Lung microvascular endothelial cell (primary cell): ENCODE measurements around the gene TEX38. TPM values are rescaled to one million over a fixed set of nuclear protein-coding genes. Genes with fewer than 3 reads are reported as not detected.
"Not testable (repeated sequence)": the region's sequence is repeated elsewhere in the genome, so short reads cannot be mapped to it uniquely, and the experiment has no call there.

ENCODE experiments used
- DNase-seq, 2 donors: peaks; one replicate each; pipeline versions ENCODE4 v3.0.0 to v3.0.0-alpha.2; 2010; ENCODE audit warnings: low read depth in 2 of 2
- total RNA-seq: library from RNA; depleted of rRNA; stranded (reverse); fragments of >200 nt; gene quantifications from 2 replicates; pipeline ENCODE4 v1.2.1, GENCODE V29; 2014

TEX38 gene
- total RNA-seq, 1 donor from 2014 or later, result under 0.01 TPM

- DNase-seq, result not testable (repeated sequence)
These were observed 17.0 kb upstream of the TEX38 start for GRCh38 chr1:46654698-46655097.

GRCh38 chr1:46655848-46656247 lies 15.8 kb upstream of the TEX38 start:
- no peak for DNase-seq

GRCh38 chr1:46656643-46657042 lies 15.0 kb upstream of the TEX38 start:
- DNase-seq, result no peak

- DNase-seq, result no peak
These were observed 13.9 kb upstream of the TEX38 start for GRCh38 chr1:46657775-46658174.

- DNase-seq, result no peak
These were observed 12.3 kb upstream of the TEX38 start for GRCh38 chr1:46659307-46659870.

GRCh38 chr1:46660116-46660515 lies 11.5 kb upstream of the TEX38 start:
- DNase-seq, result not testable (repeated sequence)

- not testable (repeated sequence) for DNase-seq
These were observed 8.7 kb upstream of the TEX38 start for GRCh38 chr1:46662919-46663318.

- DNase-seq, result no peak
These were observed 5.7 kb upstream of the TEX38 start for GRCh38 chr1:46665983-46666382.

GRCh38 chr1:46667782-46668760 lies 3.6 kb upstream of the TEX38 start, which contains the start of gene ATPAF1:
TSS of gene ATPAF1 (minus strand) at chr1:46668364. CDS start at chr1:46668322, 42 bp downstream.
- peak; percentile 57 to 83 for DNase-seq

GRCh38 chr1:46670134-46670533 lies 1.5 kb upstream of the TEX38 start:
- no peak for DNase-seq

- no peak for DNase-seq
These were observed 1.0 kb downstream of the TEX38 start for GRCh38 chr1:46672696-46673095.

GRCh38 chr1:46673749-46674182 lies 2.1 kb downstream of the TEX38 start:
- peak; percentile 50 to 79 for DNase-seq

GRCh38 chr1:46675549-46676314 lies 4.1 kb downstream of the TEX38 start:
- no peak for DNase-seq

- DNase-seq, result no peak
These were observed 4.9 kb downstream of the TEX38 start for GRCh38 chr1:46676531-46676930.

- DNase-seq, result no peak
These were observed 5.7 kb downstream of the TEX38 start for GRCh38 chr1:46677339-46677738.

GRCh38 chr1:46679789-46680573 lies 8.3 kb downstream of the TEX38 start:
- no peak for DNase-seq

GRCh38 chr1:46681333-46682034 lies 9.8 kb downstream of the TEX38 start:
- peak in 1 of 2 donors; percentile 26 for DNase-seq

GRCh38 chr1:46682064-46682463 lies 10.4 kb downstream of the TEX38 start:
- DNase-seq, result peak; percentile 12 to 28

GRCh38 chr1:46684670-46685069 lies 13.0 kb downstream of the TEX38 start:
- DNase-seq, result no peak

GRCh38 chr1:46686255-46686654 lies 14.6 kb downstream of the TEX38 start:
- peak in 1 of 2 donors; percentile 37 for DNase-seq
